Heart left ventricle (tissue), 16 donors: ENCODE data around the gene NAXE. TPM values are rescaled to one million over a fixed set of nuclear protein-coding genes. Genes with fewer than 3 reads are reported as not detected.
"Not testable (repeated sequence)": the region's sequence is repeated elsewhere in the genome, so short reads cannot be mapped to it uniquely, and the experiment has no call there.

ENCODE experiments used
- ATAC-seq, 4 donors: fragments of 200-7000 bp; cut with Tn5 transposase; one replicate each; pipeline ENCODE4 v1.9.1; 2020 to 2022; ENCODE audit warnings: moderate library complexity in 4 of 4, mild to moderate bottlenecking in 3 of 4, moderate number of reproducible peaks in 1 of 4
- DNase-seq, 5 donors: peaks; one replicate each; pipeline ENCODE4 v3.0.0-alpha.2; 2020
- H3K27ac ChIP-seq, 12 donors: fragments of 200-600 bp; sonication (generic) in 4 of 12; one replicate each; pipeline versions ENCODE4 v1.5.0 to v1.8.0; 2016 to 2022; ENCODE audit warnings: mild to moderate bottlenecking in 2 of 12
- H3K27me3 ChIP-seq, 9 donors: fragments of 200-600 bp; sonication (generic) in 2 of 9; one replicate each; pipeline versions ENCODE4 v1.5.1 to v1.8.0; 2016 to 2022; ENCODE audit warnings: mild to moderate bottlenecking in 3 of 9
- H3K36me3 ChIP-seq, 9 donors: fragments of 200-600 bp; sonication (generic) in 2 of 9; one replicate each; pipeline versions ENCODE4 v1.5.0 to v1.8.0; 2018 to 2022; ENCODE audit warnings: mild to moderate bottlenecking in 2 of 9
- H3K4me1 ChIP-seq, 12 donors: fragments of 200-600 bp; sonication (generic) in 4 of 12; one replicate each; pipeline versions ENCODE4 v1.5.0 to v1.8.0; 2016 to 2022; ENCODE audit warnings: mild to moderate bottlenecking in 3 of 12
- H3K4me3 ChIP-seq, 12 donors: fragments of 200-600 bp; sonication (generic) in 4 of 12; one replicate each; pipeline versions ENCODE4 v1.5.0 to v1.8.0; 2017 to 2022; ENCODE audit warnings: mild to moderate bottlenecking in 9 of 12, moderate library complexity in 4 of 12
- H3K9me3 ChIP-seq, 12 donors: fragments of 200-600 bp; sonication (generic) in 4 of 12; one replicate each; pipeline versions ENCODE4 v1.5.0 to v1.8.0; 2016 to 2022; ENCODE audit warnings: mild to moderate bottlenecking in 1 of 12
- POLR2A ChIP-seq, 2 donors: fragments of 450-650 bp; IDR thresholded peaks; one replicate each; pipeline ENCODE4 v1.6.1; 2017; ENCODE audit warnings: antibody characterized with exemption in 2 of 2, mild to moderate bottlenecking in 2 of 2, moderate library complexity in 2 of 2
- WGBS, 4 donors: extraction: QIAGEN DNeasy Blood & Tissue Kit in 2 of 4; methylation state at CpG; one replicate each; pipeline versions ENCODE4 v1.1.5 to v1.1.7; 2013 to 2018; 5-methylcytosine and 5-hydroxymethylcytosine counted together
- intact Hi-C, 10 donors: fragments of 100-400 bp; cut with DNase I; formaldehyde crosslinking; loops; one replicate each; pipeline versions ENCODE4 v1.11.1 to v1.14.2; 2022
- polyA plus RNA-seq, 2 donors: library from polyadenylated mRNA; stranded (reverse); fragments of 200-250 nt; gene quantifications; one replicate each; pipeline ENCODE4 v1.2.3, GENCODE V29; 2013
- total RNA-seq, 9 donors: library from RNA; depleted of rRNA in 2 of 9; stranded (reverse); fragments of >200 nt in 2 of 9; fragmentation: NEBNext Ultra II Directional in 3 of 9; extraction: Animal tissue kit (Norgen Biotek cat#: 25700) in 3 of 9; gene quantifications; one replicate each; pipeline versions ENCODE4 v1.1.0 to v1.2.4, GENCODE V29; 2016 to 2023
- TF ChIP-seq, protein P1 (sequence below), 12 donors: fragments of 200-600 bp; sonication (generic) in 4 of 12; IDR thresholded peaks; one replicate each; pipeline versions ENCODE4 v1.5.0 to v1.8.0; 2018 to 2022; ENCODE audit warnings: antibody characterized with exemption in 12 of 12, mild to moderate bottlenecking in 5 of 12
- donor health status: ischemic (EF 13 %, LVEDD 7.1; RV severe dilation, severe dysfunction).
- donor health status: healthy with polysubstance abuse.
- donor health status: DM: no; HTN: yes; CAD: no.
- donor health status: DM: no; HTN: no; CAD: no.
- donor health status: ischemic (EF 25% LVEDD 6.9; RV normal size, moderate dysfunction).
- donor health status: ischemic (EF 25% LVEDD 5.7; RV mildly dilated, moderate dysfunction).
- donor health status: healthy.
- donor health status: DM: yes; HTN: yes; CAD: no.
- donor health status: ischemic (EF 35%, LVEDD 5.7; RV mildly dilated, moderate dysfunction).
- donor health status: nonischemic (EF 11% LVEDD 7.7; RV severe dilation, severe dysfunction).
- donor health status: DM: yes; HTN: yes; CAD: no.
- donor health status: PGD.
- donor health status: ischemic (EF 29% LVEDD 5.4; RV normal size, mild dysfunction).
- donor health status: nonischemic (EF 23%, LVEDD 6.1; RV moderate dilation, normal function).

The NAXE gene
- total and polyA plus RNA-seq, 11 donors = 75.8 to 141 (median 101) TPM

DNA sequence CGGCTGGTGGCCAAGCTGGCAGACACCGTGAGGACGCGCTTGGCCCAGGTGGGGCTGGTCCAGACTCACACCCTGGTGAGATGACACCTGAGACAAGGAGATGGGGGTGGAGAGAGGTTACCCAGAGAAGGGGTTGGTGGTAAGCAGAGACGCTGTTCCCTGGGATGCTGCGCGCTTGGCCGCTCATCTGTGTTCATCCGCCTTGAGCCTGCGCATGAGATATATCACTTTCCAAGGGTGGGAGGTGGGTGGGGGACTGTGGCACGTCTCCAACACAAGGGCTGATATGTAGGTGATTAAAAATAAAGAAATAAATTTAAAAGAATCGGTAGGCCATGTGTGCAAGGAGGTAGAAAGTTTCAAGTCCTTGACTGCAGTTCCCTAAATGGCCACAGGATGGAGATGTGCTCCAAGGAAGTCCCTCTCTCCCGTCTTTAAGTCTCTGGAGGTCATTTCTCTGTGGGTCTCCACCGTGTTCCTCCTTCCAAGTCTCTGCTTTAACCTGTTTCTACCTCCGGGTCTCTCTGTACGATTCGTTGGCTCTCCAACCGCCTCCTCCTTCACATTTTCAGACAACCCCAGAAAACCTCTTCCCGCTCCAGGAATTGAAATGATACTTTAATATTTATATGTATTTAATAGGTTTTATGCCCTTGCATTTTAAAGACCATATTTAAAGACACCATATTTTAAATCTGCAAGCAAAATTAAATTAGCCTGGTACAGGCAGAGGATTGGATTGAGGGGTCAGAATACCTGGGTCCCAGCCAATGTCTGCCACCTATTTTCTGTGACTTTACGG, 7.6 kb upstream of the NAXE start:
- Histone ChIP-seq H3K4me3 (no peak overlapping the region), H3K27me3 (no peaks in the 10 kb centered on the region), H3K27ac (no peak overlapping the region), H3K4me1 (peaks cover 0 to 7% (median 0%) of the 10 kb centered on the region in 12 donors), H3K36me3 (no peaks in the 10 kb centered on the region), H3K9me3 (no peaks in the 10 kb centered on the region)
- 54 to 58% (median 57%) methylated on average over 20 of the region's 20 CpGs for WGBS, 4 donors
- intact Hi-C loops = loop anchor here (1.0 to 5.0 kb wide), 7 partner anchors 23 to 77 kb away; no protein-coding TSS in a partner anchor
- no peak for TF ChIP-seq POLR2A (IDR thresholded peaks at IDR 0.05)
- TF ChIP-seq, protein P1, sequence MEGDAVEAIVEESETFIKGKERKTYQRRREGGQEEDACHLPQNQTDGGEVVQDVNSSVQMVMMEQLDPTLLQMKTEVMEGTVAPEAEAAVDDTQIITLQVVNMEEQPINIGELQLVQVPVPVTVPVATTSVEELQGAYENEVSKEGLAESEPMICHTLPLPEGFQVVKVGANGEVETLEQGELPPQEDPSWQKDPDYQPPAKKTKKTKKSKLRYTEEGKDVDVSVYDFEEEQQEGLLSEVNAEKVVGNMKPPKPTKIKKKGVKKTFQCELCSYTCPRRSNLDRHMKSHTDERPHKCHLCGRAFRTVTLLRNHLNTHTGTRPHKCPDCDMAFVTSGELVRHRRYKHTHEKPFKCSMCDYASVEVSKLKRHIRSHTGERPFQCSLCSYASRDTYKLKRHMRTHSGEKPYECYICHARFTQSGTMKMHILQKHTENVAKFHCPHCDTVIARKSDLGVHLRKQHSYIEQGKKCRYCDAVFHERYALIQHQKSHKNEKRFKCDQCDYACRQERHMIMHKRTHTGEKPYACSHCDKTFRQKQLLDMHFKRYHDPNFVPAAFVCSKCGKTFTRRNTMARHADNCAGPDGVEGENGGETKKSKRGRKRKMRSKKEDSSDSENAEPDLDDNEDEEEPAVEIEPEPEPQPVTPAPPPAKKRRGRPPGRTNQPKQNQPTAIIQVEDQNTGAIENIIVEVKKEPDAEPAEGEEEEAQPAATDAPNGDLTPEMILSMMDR (IDR thresholded peaks at IDR 0.05) = peak; percentile 86 to 98 (median 93)
- ATAC-seq = peak in 3 of 4 donors; percentile 27 to 55 (median 54)
- DNase-seq = peak in 4 of 5 donors; percentile 63 to 70 (median 66)

- TF ChIP-seq, protein P1 (IDR thresholded peaks at IDR 0.05) = no peak
- no peak for TF ChIP-seq POLR2A (IDR thresholded peaks at IDR 0.05)
- intact Hi-C loops = loop anchor here in 9 of 10 donors (1.0 to 5.0 kb wide), 7 partner anchors 22 to 78 kb away; no protein-coding TSS in a partner anchor
- Histone ChIP-seq H3K4me3 (no peak overlapping the region), H3K4me1 (peaks cover 0 to 7% (median 0%) of the 10 kb centered on the region in 12 donors), H3K9me3 (no peaks in the 10 kb centered on the region), H3K27ac (no peak overlapping the region), H3K27me3 (no peaks in the 10 kb centered on the region), H3K36me3 (no peaks in the 10 kb centered on the region)
- WGBS, 4 donors = 45 to 53% (median 45%) methylated on average over 10 to 11 of the region's 11 CpGs
- DNase-seq = no peak
- ATAC-seq = no peak
Measured at GRCh38 chr1:156584813-156585212, 6.8 kb upstream of the NAXE start.

- H3K4me3 ChIP-seq = no peak overlapping the region
- H3K27ac ChIP-seq = no peak overlapping the region
- no peaks in the 10 kb centered on the region for H3K9me3 ChIP-seq
- intact Hi-C loops = no loop called here
- 69 to 95% (median 75%) methylated on average over 2 to 4 of the region's 4 CpGs for WGBS, 4 donors
- no peak for DNase-seq
- H3K27me3 ChIP-seq = no peaks in the 10 kb centered on the region
- TF ChIP-seq, protein P1 (IDR thresholded peaks at IDR 0.05) = no peak
- TF ChIP-seq POLR2A (IDR thresholded peaks at IDR 0.05) = no peak
- H3K36me3 ChIP-seq = no peaks in the 10 kb centered on the region
- no peak for ATAC-seq
- peaks cover 0 to 11% (median 5%) of the 10 kb centered on the region in 12 donors for H3K4me1 ChIP-seq
Measured at GRCh38 chr1:156586323-156586722, 5.3 kb upstream of the NAXE start.

GRCh38 chr1:156586892-156587477, 4.6 kb upstream of the NAXE start:
- intact Hi-C loops = no loop called here
- ATAC-seq = no peak
- WGBS, 4 donors = 84 to 96% (median 94%) methylated on average over 3 of the region's 3 CpGs

DNA sequence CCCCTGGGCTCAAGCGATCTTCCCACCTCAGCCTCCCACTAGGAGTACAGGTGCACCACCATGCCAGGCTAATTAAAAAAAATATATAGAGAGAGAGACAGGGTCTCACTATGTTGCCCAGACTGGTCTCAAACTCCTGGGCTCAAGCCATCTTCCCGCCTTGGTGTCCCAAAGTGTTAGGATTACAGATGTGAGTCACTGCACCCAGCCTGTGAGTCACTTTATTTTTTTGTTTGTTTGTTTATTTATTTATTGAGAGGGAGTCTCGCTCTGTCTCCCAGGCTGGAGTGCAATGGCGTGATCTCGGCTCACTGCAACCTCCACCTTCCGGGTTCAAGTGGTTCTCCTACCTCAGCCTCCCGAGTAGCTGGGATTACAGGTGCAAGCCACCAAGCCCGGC, 3.6 kb upstream of the NAXE start:
- H3K27ac ChIP-seq, intact Hi-C loops: not testable (repeated sequence)

More at GRCh38 chr1:156586892-156587477, 4.6 kb upstream of the NAXE start:
- Histone ChIP-seq H3K9me3 (no peaks in the 10 kb centered on the region), H3K27ac (no peak overlapping the region), H3K4me3 (no peak overlapping the region), H3K27me3 (no peaks in the 10 kb centered on the region), H3K4me1 (peaks cover 0 to 15% (median 6%) of the 10 kb centered on the region in 12 donors), H3K36me3 (no peaks in the 10 kb centered on the region)
- TF ChIP-seq, protein P1 (IDR thresholded peaks at IDR 0.05) = no peak
- TF ChIP-seq POLR2A (IDR thresholded peaks at IDR 0.05) = no peak
- no peak for DNase-seq

More for the DNA sequence above, 3.6 kb upstream of the NAXE start:
- WGBS, 4 donors = 87 to 95% (median 91%) methylated on average over 8 of the region's 8 CpGs
- H3K9me3 ChIP-seq, H3K27me3 ChIP-seq, DNase-seq, H3K36me3 ChIP-seq, ATAC-seq, H3K4me3 ChIP-seq: not testable (repeated sequence)
- peaks cover 0 to 22% (median 13%) of the 10 kb centered on the region in 12 donors for H3K4me1 ChIP-seq
